ENCODE results near the gene SLC25A29. TPM values are rescaled to one million over a fixed set of nuclear protein-coding genes. Genes with fewer than 3 reads are reported as not detected.

SLC25A29 gene
- total and polyA plus RNA-seq, 2 of the 4 experiments (the other 2 are of a cell fraction), result 6.5 to 37.7 TPM

DNA sequence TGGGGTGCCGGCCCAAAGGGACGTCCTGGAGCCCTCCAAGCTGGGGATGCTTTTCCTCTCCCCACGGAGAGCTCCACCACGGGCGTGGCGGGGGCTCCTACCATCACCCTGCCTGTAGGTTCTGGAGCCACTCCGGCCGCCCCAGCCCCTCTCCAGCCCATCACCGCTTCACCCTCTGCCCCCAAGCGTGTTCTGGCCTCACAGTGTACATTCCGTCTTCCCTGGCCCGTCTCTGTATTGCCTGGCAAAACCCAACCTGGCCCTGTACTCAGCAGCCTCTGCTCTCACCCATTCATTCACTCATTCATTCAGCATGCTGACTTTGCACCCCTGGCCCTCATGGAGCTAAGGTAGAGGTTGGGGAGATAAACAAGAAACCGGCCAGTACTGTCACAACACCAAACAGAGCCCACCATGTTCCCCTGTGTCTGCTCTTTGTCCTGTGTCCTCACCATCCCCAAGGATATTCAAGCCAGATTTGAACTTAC is 20.3 kb downstream of the SLC25A29 start:
- POLR2A ChIA-PET (ENCODE audit: unreplicated experiment), result no interaction called here
- Histone ChIP-seq H3K27me3 (ENCODE audit: control insufficient read depth, insufficient read depth, low read length) (no peaks in the 10 kb centered on the region), H3K4me2 (ENCODE audit: low read depth, low read length) (peak overlapping the region; percentile 36), H3K9me3 (ENCODE audit: control insufficient read depth, insufficient read depth, low read length) (no peaks in the 10 kb centered on the region), H3K9me1 (ENCODE audit: insufficient read depth, low read length) (peaks cover 12% of the 10 kb centered on the region), H3K79me1 (ENCODE audit: low read depth in 1 of 2, low read length in 2 of 2) (peaks cover 12 to 72% of the 10 kb centered on the region in 2 experiments), H2AK5ac (ENCODE audit: low read depth, low read length) (peak overlapping the region; percentile 78), H3K4ac (ENCODE audit: low read depth, low read length) (peak overlapping the region; percentile 89), H2BK15ac (ENCODE audit: low read depth, low read length) (no peak overlapping the region; the same call in 2 of the 3 replicates), H2BK120ac (ENCODE audit: low read depth, low read length) (no peak overlapping the region), H3K4me1 (ENCODE audit: control insufficient read depth, insufficient read depth, low read length) (peaks cover 4% of the 10 kb centered on the region), H3K23ac (ENCODE audit: low read depth, low read length) (peak overlapping the region; percentile 7; the same call in 1 of the 2 replicates), H4K5ac (ENCODE audit: low read depth, low read length) (peak overlapping the region; percentile 6; the same call in 1 of the 2 replicates), H2BK20ac (ENCODE audit: low read depth, low read length) (no peak overlapping the region; the same call in 1 of the 2 replicates), H2BK5ac (ENCODE audit: low read depth, low read length, poor library complexity, severe bottlenecking) (no peak overlapping the region), H3K18ac (ENCODE audit: low read depth, low read length) (no peak overlapping the region), H2AK9ac (replicated peaks; ENCODE audit: low read depth, low read length, poor library complexity) (peak overlapping the region; percentile 95), H3K9ac (ENCODE audit: low read depth, low read length) (peak overlapping the region; percentile 66; the same call in 1 of the 2 replicates), H4K91ac (ENCODE audit: insufficient read depth, low read depth, low read length) (no peak overlapping the region), H2AFZ (replicated peaks; ENCODE audit: low read length, poor library complexity) (peak overlapping the region; percentile 100), H3K14ac (replicated peaks; ENCODE audit: low read depth, low read length) (no peak overlapping the region; the same call in 1 of the 2 replicates), H3K36me3 (ENCODE audit: control insufficient read depth, insufficient read depth, low read length) (peaks cover 27% of the 10 kb centered on the region), H3K27ac (ENCODE audit: insufficient read depth, low read length) (no peak overlapping the region), H4K8ac (ENCODE audit: low read depth in 2 of 2, low read length in 2 of 2) (peak overlapping the region; percentile 81 to 95; a peak in 3 of 4 replicates), H4K20me1 (ENCODE audit: insufficient read depth, low read length) (peaks cover 18% of the 10 kb centered on the region), H3K4me3 (ENCODE audit: insufficient read depth, low read depth, low read length) (peak overlapping the region; percentile 65), H3K56ac (ENCODE audit: extremely low read depth, insufficient read depth, low read length) (no peak overlapping the region)
- 33% methylated on average over 6 of the region's 13 CpGs; no CpG with 5 or more reads in 1 of the 2 experiments for WGBS, 2 experiments (ENCODE audit: extremely low coverage in 2 of 2, insufficient read length in 1 of 2)
- CTCF ChIA-PET, result interaction anchor here (1.0 to 1.2 kb wide), 3 partner anchors 22 to 75 kb away, joined by 3 to 5 read pairs (median 4); no protein-coding TSS in a partner anchor
- intact Hi-C loops (cut with micrococcal nuclease), result loop anchor here (5.0 kb wide), 1 partner anchor 91 kb away; the partner anchor contains the start of gene WDR25
- no peak for DNase-seq
- TF ChIP-seq MAFK (IDR thresholded peaks at IDR 0.05; ENCODE audit: low read depth, low read length) (no peak), RAD21 (IDR thresholded peaks at IDR 0.05; ENCODE audit: low read length) (no peak), NFE2L2 (IDR thresholded peaks at IDR 0.05; ENCODE audit: low read depth, low read length) (no peak), RCOR1 (IDR thresholded peaks at IDR 0.05; ENCODE audit: insufficient replicate concordance, low read length) (no peak), CEBPB (IDR thresholded peaks at IDR 0.05; ENCODE audit: low read depth, low read length) (no peak), CHD1 (IDR thresholded peaks at IDR 0.05; ENCODE audit: low read depth, low read length) (no peak), MAZ (IDR thresholded peaks at IDR 0.05; ENCODE audit: borderline replicate concordance, low read depth, low read length) (no peak)
- TF ChIP-seq, protein P1, sequence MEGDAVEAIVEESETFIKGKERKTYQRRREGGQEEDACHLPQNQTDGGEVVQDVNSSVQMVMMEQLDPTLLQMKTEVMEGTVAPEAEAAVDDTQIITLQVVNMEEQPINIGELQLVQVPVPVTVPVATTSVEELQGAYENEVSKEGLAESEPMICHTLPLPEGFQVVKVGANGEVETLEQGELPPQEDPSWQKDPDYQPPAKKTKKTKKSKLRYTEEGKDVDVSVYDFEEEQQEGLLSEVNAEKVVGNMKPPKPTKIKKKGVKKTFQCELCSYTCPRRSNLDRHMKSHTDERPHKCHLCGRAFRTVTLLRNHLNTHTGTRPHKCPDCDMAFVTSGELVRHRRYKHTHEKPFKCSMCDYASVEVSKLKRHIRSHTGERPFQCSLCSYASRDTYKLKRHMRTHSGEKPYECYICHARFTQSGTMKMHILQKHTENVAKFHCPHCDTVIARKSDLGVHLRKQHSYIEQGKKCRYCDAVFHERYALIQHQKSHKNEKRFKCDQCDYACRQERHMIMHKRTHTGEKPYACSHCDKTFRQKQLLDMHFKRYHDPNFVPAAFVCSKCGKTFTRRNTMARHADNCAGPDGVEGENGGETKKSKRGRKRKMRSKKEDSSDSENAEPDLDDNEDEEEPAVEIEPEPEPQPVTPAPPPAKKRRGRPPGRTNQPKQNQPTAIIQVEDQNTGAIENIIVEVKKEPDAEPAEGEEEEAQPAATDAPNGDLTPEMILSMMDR (conservative IDR thresholded peaks at IDR 0.05; ENCODE audit: low read depth, low read length), result no peak
- in situ Hi-C loops (cut with MboI; ENCODE audit: low sequenced_read_pairs), result no loop called here
- dilution Hi-C loops (cut with HindIII; ENCODE audit: low sequenced_read_pairs, unreplicated experiment), result no loop called here
- ATAC-seq (ENCODE audit: low read depth), result no peak
- no TSS peak for BruUV-seq (replicated peaks)

All from IMR-90 (cell line).